ENCODE measurements around the gene COL6A2. TPM values are rescaled to one million over a fixed set of nuclear protein-coding genes. Genes with fewer than 3 reads are reported as not detected.
"Not testable (repeated sequence)": the region's sequence is repeated elsewhere in the genome, so short reads cannot be mapped to it uniquely, and the experiment has no call there.

COL6A2 gene
- total RNA-seq, 1 donor from 2014 or later: 459 TPM

DNA sequence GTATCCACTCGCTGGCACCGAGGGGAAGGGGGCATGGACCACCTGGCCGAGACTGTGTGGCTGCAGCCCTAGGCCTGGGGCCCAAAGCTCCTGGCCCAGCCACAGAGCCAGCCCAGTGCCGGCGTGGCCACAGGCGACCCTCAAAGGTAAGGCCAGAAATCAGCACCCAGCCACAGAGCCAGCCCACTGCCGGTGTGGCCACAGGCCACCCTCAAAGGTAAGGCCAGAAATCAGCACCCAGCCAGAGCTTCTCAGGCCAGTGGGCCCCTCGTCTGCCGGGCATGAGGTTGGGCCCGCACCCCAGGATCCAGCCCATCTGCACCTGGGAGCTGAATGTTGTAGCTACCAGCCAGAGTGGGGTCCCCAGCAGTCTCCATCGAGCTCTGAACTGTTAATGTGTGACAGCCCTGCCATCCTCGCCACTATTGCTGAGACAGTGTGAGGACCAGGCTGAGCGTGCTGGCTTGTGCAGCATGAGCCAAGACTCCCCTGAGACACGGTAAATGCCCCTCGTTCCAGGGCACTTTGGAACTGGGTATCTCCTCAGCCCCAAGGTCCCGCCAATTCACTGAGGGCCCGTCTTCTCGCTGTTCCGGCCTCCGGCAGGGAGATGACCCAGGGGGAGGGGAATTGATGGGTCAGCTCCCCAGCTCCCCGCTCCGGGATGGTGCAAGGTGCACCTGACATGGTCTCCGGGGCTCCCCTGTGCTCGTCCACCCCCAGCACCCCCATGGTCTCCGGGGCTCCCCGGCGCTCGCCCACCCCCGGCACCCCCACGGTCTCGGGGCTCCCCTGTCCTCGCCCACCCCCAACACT is 62.1 kb downstream of the COL6A2 start:
- Histone ChIP-seq H3K27ac (ENCODE audit: low read depth, low read length) (no peak overlapping the region), H3K27me3 (ENCODE audit: control insufficient read depth in 3 of 3, insufficient read depth in 3 of 3, low read length in 3 of 3) (peaks cover 0 to 5% (median 0%) of the 10 kb centered on the region in 3 donors), H3K9me3 (ENCODE audit: control insufficient read depth in 3 of 3, low read length in 3 of 3) (no peaks in the 10 kb centered on the region), H3K4me3 (ENCODE audit: low read length in 3 of 3) (no peak overlapping the region), H3K9ac (ENCODE audit: low read depth in 1 of 3, low read length in 3 of 3) (no peak overlapping the region), H3K4me1 (ENCODE audit: control insufficient read depth in 3 of 3, insufficient read depth in 3 of 3, low read length in 3 of 3) (no peaks in the 10 kb centered on the region), H3K36me3 (ENCODE audit: control insufficient read depth in 3 of 3, insufficient read depth in 3 of 3, low read length in 3 of 3) (no peaks in the 10 kb centered on the region)

DNA sequence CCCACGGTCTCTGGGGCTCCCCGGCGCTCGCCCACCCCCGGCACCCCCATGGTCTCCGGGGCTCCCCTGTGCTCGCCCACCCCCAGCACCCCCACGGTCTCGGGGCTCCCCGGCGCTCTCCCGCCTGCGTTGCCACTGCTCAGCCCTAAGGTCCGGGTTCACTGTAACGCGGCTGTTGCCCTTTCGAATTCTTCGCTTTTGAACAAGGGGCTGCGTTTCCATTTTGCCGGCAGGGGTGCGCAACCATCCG is 62.7 kb downstream of the COL6A2 start:
- Histone ChIP-seq H3K9me3 (ENCODE audit: control insufficient read depth in 3 of 3, low read length in 3 of 3) (no peaks in the 10 kb centered on the region), H3K27me3 (ENCODE audit: control insufficient read depth in 3 of 3, insufficient read depth in 3 of 3, low read length in 3 of 3) (peaks cover 0 to 5% (median 0%) of the 10 kb centered on the region in 3 donors), H3K4me1 (ENCODE audit: control insufficient read depth in 3 of 3, insufficient read depth in 3 of 3, low read length in 3 of 3) (no peaks in the 10 kb centered on the region), H3K9ac (ENCODE audit: low read depth in 1 of 3, low read length in 3 of 3) (no peak overlapping the region), H3K27ac (ENCODE audit: low read depth, low read length) (no peak overlapping the region), H3K4me3 (ENCODE audit: low read length in 3 of 3) (no peak overlapping the region), H3K36me3 (ENCODE audit: control insufficient read depth in 3 of 3, insufficient read depth in 3 of 3, low read length in 3 of 3) (no peaks in the 10 kb centered on the region)

DNA sequence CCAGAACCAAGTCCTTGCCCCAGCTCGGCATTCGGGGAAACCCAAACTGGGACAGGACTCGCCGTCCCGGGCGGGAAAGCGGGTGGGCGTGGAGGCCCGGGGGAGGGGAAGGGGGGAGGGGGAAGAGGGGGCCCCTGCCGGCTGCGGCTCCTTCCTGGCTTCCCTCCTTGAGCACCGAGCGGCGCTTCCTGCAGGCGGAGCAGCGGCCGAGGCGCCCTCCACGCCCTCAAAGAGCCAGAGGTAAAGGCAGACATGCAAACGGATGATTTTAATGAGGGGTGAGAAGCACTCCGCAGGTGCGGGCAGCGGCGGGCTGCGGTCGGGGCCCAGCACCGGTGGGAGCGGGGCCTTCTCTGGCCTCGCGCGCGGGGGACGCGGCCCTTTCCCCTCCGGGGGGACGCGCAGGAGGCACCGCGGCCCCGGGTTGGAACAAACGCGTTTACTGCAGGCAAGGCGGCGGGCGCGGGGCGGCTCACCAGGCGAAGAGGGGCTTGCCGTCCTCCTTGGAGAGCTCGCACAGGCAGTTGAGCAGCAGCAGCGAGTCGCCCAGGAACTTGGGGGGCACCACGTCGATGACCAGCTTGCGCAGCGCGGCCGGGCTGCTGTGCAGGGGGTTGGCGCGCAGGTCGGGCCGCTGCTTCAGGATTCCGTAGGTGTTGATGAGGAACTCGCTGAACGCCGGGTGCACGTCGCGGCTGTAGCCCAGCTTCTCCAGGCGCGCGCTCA is 63.2 kb downstream of the COL6A2 start:
- H3K9ac ChIP-seq (ENCODE audit: low read depth in 1 of 3, low read length in 3 of 3): no peak overlapping the region
- no peaks in the 10 kb centered on the region for H3K36me3 ChIP-seq (ENCODE audit: control insufficient read depth in 3 of 3, insufficient read depth in 3 of 3, low read length in 3 of 3)
- no peak overlapping the region for H3K4me3 ChIP-seq (ENCODE audit: low read length in 3 of 3)
- no peaks in the 10 kb centered on the region for H3K4me1 ChIP-seq (ENCODE audit: control insufficient read depth in 3 of 3, insufficient read depth in 3 of 3, low read length in 3 of 3)
- no peaks in the 10 kb centered on the region for H3K9me3 ChIP-seq (ENCODE audit: control insufficient read depth in 3 of 3, low read length in 3 of 3)
- H3K27ac ChIP-seq (ENCODE audit: low read depth, low read length): no peak overlapping the region
- peaks cover 0 to 5% (median 0%) of the 10 kb centered on the region in 3 donors for H3K27me3 ChIP-seq (ENCODE audit: control insufficient read depth in 3 of 3, insufficient read depth in 3 of 3, low read length in 3 of 3)

DNA sequence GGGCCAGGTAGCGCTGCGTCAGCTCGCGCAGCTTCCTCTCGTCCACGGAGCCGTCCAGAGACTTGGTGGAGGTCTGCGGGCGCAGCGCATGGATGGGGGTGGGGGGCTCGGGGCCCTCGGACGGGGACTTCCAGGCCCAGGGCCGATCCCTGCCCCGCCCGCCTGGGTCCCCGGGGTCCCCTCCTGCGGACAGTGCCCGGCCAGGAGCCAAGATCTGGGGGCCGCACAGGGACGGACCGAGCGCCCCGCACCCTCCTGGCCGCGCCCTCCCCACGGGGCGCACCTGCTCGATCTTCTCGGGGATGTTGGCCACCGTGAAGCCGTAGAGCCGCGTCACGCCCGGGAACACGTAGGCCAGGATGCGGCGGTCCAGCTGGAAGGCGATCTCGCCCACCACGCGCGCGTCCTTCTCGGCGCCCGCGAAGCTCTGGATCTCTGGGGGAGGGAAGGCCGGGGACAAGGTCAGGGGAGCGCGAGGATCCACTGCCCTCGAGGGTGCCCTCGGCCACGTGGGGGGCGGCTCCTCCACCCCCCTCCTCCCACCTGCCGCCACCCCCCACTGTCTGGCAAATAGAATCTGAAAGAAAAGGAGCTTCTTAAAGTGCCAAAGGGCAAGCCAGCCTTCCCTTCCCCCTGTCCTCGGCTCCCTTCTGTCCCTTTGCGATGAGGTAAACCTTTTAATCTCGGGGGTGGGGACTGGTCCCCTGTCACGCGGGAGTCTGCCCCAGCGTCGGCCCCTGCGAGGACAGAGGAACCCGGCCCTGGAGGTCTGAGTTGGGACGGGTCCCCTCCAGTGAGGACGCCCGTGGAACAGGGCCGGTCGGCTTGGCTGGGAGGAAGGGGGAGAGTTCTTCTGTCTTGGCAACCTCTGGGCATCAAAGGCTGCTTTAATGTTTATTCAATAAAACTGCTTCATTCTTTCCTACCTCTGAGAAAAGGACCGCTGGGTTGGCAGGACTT is 64.0 kb downstream of the COL6A2 start:
- no peaks in the 10 kb centered on the region for H3K9me3 ChIP-seq (ENCODE audit: control insufficient read depth in 3 of 3, low read length in 3 of 3)
- H3K4me3 ChIP-seq (ENCODE audit: low read length in 3 of 3): no peak overlapping the region
- no peak overlapping the region for H3K9ac ChIP-seq (ENCODE audit: low read depth in 1 of 3, low read length in 3 of 3)
- peaks cover 0 to 5% (median 0%) of the 10 kb centered on the region in 3 donors for H3K27me3 ChIP-seq (ENCODE audit: control insufficient read depth in 3 of 3, insufficient read depth in 3 of 3, low read length in 3 of 3)
- H3K4me1 ChIP-seq (ENCODE audit: control insufficient read depth in 3 of 3, insufficient read depth in 3 of 3, low read length in 3 of 3): no peaks in the 10 kb centered on the region
- H3K27ac ChIP-seq (ENCODE audit: low read depth, low read length): no peak overlapping the region
- H3K36me3 ChIP-seq (ENCODE audit: control insufficient read depth in 3 of 3, insufficient read depth in 3 of 3, low read length in 3 of 3): no peaks in the 10 kb centered on the region

DNA sequence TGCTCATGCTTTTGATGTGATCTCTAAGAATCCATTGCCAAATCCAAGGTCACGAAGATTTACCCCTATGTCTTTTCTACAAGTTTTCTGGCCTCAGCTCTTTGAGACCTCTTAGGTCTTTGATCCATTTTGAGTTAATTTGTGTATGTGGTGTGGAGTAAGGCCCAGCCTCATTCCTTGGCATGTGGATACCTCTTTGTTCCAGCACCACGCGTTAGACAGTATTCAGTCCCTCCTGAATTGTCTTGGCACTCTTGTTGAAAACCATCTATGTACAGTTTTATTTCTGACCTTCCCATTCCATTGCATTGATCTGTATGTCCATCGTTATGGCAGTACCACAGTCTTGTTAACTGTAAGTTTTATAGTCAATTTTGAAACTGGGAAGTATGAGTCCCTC is 65.5 kb downstream of the COL6A2 start:
- H3K27me3 ChIP-seq (ENCODE audit: control insufficient read depth in 3 of 3, insufficient read depth in 3 of 3, low read length in 3 of 3): peaks cover 0 to 5% (median 0%) of the 10 kb centered on the region in 3 donors
- H3K9ac ChIP-seq (ENCODE audit: low read depth in 1 of 3, low read length in 3 of 3): no peak overlapping the region
- no peaks in the 10 kb centered on the region for H3K9me3 ChIP-seq (ENCODE audit: control insufficient read depth in 3 of 3, low read length in 3 of 3)
- no peaks in the 10 kb centered on the region for H3K4me1 ChIP-seq (ENCODE audit: control insufficient read depth in 3 of 3, insufficient read depth in 3 of 3, low read length in 3 of 3)
- no peaks in the 10 kb centered on the region for H3K36me3 ChIP-seq (ENCODE audit: control insufficient read depth in 3 of 3, insufficient read depth in 3 of 3, low read length in 3 of 3)
- H3K27ac ChIP-seq (ENCODE audit: low read depth, low read length): no peak overlapping the region
- H3K4me3 ChIP-seq (ENCODE audit: low read length in 3 of 3): no peak overlapping the region

DNA sequence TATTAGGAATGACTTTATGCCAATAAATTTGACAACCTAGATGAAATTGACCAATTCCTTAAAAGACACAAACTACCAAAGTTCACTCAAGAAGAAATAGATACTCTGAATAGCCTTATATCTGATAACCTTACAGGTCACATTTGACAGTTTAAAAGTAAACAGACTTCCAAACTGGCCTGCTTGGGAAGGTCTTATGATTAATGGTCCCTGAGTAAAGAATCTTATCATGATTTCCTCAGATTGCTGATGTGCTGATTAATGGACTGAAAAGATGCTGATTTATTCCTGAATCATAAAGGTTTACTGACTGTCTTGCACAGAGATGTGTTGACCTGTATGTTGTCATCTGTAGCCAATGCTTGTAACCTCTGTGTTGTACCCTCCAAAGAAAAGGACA is 67.2 kb downstream of the COL6A2 start:
- Histone ChIP-seq H3K4me3 (ENCODE audit: low read length in 3 of 3) (no peak overlapping the region), H3K4me1 (ENCODE audit: control insufficient read depth in 3 of 3, insufficient read depth in 3 of 3, low read length in 3 of 3) (no peaks in the 10 kb centered on the region), H3K27ac (ENCODE audit: low read depth, low read length) (no peak overlapping the region), H3K9me3 (ENCODE audit: control insufficient read depth in 3 of 3, low read length in 3 of 3) (no peaks in the 10 kb centered on the region), H3K9ac (ENCODE audit: low read depth in 1 of 3, low read length in 3 of 3) (no peak overlapping the region), H3K27me3 (ENCODE audit: control insufficient read depth in 3 of 3, insufficient read depth in 3 of 3, low read length in 3 of 3) (peaks cover 0 to 5% (median 0%) of the 10 kb centered on the region in 3 donors), H3K36me3 (ENCODE audit: control insufficient read depth in 3 of 3, insufficient read depth in 3 of 3, low read length in 3 of 3) (no peaks in the 10 kb centered on the region)

DNA sequence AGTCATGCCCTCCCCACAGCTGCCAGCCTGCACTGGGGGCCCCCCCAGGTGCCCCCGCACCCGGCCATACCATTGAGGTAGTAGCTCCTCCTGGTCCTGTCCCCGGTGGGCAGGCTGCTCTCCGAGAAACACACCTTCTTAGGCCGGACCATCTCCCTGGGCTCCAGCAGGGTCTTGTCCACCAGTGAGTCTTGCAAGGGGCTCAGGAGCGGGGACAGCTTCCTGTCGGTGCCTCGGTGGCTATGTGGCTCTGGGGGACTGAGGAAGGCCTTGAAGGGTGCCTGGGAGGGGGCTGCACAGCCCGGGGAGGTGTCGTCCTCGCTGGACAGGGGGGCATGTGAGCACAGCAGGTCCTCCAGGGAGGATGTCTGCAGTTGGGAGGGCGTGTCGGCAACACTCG is 70.3 kb downstream of the COL6A2 start:
- H3K36me3 ChIP-seq (ENCODE audit: control insufficient read depth in 3 of 3, insufficient read depth in 3 of 3, low read length in 3 of 3): no peaks in the 10 kb centered on the region
- H3K4me3 ChIP-seq (ENCODE audit: low read length in 3 of 3): no peak overlapping the region
- no peaks in the 10 kb centered on the region for H3K9me3 ChIP-seq (ENCODE audit: control insufficient read depth in 3 of 3, low read length in 3 of 3)
- H3K9ac ChIP-seq (ENCODE audit: low read depth in 1 of 3, low read length in 3 of 3): no peak overlapping the region
- H3K27ac ChIP-seq (ENCODE audit: low read depth, low read length): no peak overlapping the region
- no peaks in the 10 kb centered on the region for H3K4me1 ChIP-seq (ENCODE audit: control insufficient read depth in 3 of 3, insufficient read depth in 3 of 3, low read length in 3 of 3)
- no peaks in the 10 kb centered on the region for H3K27me3 ChIP-seq (ENCODE audit: control insufficient read depth in 3 of 3, insufficient read depth in 3 of 3, low read length in 3 of 3)

DNA sequence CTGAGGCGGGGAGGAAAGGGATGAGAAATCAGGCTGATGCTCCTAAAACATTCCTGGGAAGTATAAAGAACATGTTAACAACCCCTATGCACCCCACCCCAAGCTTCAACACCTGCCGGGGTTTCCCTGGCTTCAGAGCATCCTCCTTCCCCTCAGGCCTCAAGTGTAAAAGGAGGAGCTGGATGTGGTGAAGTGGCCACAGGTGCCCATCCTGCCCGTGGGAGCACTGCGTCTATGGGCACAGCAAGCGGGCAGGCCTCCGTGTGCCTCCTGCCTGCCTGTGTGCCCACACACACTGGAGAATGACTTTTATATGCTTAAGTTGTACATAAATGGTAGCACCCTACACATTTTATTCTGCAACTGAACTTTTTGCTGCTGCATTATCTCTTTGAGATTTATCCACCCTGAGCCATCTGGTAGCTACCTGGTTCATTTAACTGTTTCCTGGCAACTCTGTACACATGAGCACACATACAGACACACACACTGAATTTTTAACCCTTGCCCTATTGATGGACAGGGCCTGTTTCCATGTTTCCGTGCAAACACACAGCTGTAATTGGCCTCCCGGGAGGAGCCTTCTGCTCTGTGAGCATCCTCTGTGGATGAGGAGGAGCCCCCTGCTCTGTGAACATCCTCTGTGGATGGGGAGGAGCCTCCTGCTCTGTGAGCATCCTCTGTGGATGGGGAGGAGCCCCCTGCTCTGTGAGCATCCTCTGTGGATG is 70.9 kb downstream of the COL6A2 start:
- Histone ChIP-seq H3K4me1 (ENCODE audit: control insufficient read depth in 3 of 3, insufficient read depth in 3 of 3, low read length in 3 of 3) (no peaks in the 10 kb centered on the region), H3K9me3 (ENCODE audit: control insufficient read depth in 3 of 3, low read length in 3 of 3) (no peaks in the 10 kb centered on the region), H3K36me3 (ENCODE audit: control insufficient read depth in 3 of 3, insufficient read depth in 3 of 3, low read length in 3 of 3) (no peaks in the 10 kb centered on the region), H3K9ac (ENCODE audit: low read depth in 1 of 3, low read length in 3 of 3) (no peak overlapping the region), H3K27ac (ENCODE audit: low read depth, low read length) (no peak overlapping the region), H3K27me3 (ENCODE audit: control insufficient read depth in 3 of 3, insufficient read depth in 3 of 3, low read length in 3 of 3) (no peaks in the 10 kb centered on the region), H3K4me3 (ENCODE audit: low read length in 3 of 3) (no peak overlapping the region)

DNA sequence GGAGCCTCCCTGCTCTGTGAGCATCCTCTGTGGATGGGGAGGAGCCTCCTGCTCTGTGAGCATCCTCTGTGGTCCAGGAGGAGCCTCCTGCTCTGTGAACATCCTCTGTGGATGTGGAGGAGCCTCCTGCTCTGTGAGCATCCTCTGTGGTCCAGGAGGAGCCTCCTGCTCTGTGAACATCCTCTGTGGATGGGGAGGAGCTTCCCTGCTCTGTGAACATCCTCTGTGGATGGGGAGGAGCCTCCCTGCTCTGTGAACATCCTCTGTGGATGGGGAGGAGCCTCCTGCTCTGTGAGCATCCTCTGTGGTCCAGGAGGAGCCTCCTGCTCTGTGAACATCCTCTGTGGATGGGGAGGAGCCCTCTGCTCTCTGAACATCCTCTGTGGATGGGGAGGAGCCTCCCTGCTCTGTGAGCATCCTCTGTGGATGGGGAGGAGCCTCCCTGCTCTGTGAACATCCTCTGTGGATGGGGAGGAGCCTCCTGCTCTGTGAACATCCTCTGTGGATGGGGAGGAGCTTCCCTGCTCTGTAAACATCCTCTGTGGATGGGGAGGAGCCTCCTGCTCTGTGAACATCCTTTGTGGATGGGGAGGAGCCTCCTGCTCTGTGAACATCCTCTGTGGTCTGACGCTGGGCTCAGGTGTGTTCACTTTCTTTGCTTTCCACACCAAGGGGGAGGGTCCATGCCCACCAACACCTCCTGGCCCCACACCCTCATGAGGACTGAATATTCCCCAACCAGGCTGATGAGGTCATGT is 72.7 kb downstream of the COL6A2 start:
- not testable (repeated sequence) for H3K9me3 ChIP-seq (ENCODE audit: control insufficient read depth in 3 of 3, low read length in 3 of 3); H3K36me3 ChIP-seq (ENCODE audit: control insufficient read depth in 3 of 3, insufficient read depth in 3 of 3, low read length in 3 of 3); H3K27ac ChIP-seq (ENCODE audit: low read depth, low read length); H3K4me1 ChIP-seq (ENCODE audit: control insufficient read depth in 3 of 3, insufficient read depth in 3 of 3, low read length in 3 of 3); H3K9ac ChIP-seq (ENCODE audit: low read depth in 1 of 3, low read length in 3 of 3); H3K4me3 ChIP-seq (ENCODE audit: low read length in 3 of 3); H3K27me3 ChIP-seq (ENCODE audit: control insufficient read depth in 3 of 3, insufficient read depth in 3 of 3, low read length in 3 of 3)
